ENCODE data around the gene PLCXD1.

- TF ChIP-seq CTCF (IDR thresholded peaks at IDR 0.05) (no peak), POLR2A (IDR thresholded peaks at IDR 0.05) (peak in 1 of 2 donors; percentile 45)
These were observed 68.0 kb downstream of the PLCXD1 start for GRCh38 chrX:349196-349595.
